ENCODE measurements around the gene SRC. TPM values are rescaled to one million over a fixed set of nuclear protein-coding genes. Genes with fewer than 3 reads are reported as not detected.

The SRC gene
- total and polyA plus RNA-seq, 2 experiments from 2014 or later, result 8.0 to 25.9 TPM

DNA sequence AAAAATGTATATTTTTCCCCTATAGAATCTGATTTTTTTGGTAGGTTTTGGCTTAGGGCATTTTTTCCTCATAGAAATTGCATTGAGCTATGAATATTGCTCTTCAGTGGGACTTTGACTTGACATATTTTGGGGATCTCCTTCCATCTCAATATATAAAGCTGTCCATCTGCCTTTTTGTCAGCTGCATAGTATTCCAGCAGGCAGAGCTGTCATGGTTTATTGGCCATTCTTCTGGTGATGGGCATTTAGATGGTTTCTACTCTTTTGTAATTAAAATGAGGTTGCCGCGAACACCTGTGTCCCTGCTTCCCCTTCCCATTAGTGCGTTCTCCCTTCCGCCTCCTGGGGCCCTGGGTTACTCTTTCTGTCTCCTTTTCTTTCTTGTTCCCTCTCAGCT lies 95.1 kb downstream of the SRC start (continued):
- TF ChIP-seq, protein P1, sequence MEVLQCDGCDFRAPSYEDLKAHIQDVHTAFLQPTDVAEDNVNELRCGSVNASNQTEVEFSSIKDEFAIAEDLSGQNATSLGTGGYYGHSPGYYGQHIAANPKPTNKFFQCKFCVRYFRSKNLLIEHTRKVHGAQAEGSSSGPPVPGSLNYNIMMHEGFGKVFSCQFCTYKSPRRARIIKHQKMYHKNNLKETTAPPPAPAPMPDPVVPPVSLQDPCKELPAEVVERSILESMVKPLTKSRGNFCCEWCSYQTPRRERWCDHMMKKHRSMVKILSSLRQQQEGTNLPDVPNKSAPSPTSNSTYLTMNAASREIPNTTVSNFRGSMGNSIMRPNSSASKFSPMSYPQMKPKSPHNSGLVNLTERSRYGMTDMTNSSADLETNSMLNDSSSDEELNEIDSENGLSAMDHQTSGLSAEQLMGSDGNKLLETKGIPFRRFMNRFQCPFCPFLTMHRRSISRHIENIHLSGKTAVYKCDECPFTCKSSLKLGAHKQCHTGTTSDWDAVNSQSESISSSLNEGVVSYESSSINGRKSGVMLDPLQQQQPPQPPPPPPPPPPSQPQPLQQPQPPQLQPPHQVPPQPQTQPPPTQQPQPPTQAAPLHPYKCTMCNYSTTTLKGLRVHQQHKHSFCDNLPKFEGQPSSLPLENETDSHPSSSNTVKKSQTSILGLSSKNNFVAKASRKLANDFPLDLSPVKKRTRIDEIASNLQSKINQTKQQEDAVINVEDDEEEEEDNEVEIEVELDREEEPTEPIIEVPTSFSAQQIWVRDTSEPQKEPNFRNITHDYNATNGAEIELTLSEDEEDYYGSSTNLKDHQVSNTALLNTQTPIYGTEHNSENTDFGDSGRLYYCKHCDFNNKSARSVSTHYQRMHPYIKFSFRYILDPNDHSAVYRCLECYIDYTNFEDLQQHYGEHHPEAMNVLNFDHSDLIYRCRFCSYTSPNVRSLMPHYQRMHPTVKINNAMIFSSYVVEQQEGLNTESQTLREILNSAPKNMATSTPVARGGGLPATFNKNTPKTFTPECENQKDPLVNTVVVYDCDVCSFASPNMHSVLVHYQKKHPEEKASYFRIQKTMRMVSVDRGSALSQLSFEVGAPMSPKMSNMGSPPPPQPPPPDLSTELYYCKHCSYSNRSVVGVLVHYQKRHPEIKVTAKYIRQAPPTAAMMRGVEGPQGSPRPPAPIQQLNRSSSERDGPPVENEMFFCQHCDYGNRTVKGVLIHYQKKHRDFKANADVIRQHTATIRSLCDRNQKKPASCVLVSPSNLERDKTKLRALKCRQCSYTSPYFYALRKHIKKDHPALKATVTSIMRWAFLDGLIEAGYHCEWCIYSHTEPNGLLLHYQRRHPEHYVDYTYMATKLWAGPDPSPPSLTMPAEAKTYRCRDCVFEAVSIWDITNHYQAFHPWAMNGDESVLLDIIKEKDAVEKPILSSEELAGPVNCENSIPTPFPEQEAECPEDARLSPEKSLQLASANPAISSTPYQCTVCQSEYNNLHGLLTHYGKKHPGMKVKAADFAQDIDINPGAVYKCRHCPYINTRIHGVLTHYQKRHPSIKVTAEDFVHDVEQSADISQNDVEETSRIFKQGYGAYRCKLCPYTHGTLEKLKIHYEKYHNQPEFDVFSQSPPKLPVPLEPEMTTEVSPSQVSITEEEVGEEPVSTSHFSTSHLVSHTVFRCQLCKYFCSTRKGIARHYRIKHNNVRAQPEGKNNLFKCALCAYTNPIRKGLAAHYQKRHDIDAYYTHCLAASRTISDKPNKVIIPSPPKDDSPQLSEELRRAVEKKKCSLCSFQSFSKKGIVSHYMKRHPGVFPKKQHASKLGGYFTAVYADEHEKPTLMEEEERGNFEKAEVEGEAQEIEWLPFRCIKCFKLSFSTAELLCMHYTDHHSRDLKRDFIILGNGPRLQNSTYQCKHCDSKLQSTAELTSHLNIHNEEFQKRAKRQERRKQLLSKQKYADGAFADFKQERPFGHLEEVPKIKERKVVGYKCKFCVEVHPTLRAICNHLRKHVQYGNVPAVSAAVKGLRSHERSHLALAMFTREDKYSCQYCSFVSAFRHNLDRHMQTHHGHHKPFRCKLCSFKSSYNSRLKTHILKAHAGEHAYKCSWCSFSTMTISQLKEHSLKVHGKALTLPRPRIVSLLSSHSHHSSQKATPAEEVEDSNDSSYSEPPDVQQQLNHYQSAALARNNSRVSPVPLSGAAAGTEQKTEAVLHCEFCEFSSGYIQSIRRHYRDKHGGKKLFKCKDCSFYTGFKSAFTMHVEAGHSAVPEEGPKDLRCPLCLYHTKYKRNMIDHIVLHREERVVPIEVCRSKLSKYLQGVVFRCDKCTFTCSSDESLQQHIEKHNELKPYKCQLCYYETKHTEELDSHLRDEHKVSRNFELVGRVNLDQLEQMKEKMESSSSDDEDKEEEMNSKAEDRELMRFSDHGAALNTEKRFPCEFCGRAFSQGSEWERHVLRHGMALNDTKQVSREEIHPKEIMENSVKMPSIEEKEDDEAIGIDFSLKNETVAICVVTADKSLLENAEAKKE (CRISPR knock-in tag; IDR thresholded peaks at IDR 0.05), result no peak
- no peak for TF ChIP-seq POLR2AphosphoS5 (IDR thresholded peaks at IDR 0.05; ENCODE audit: low read depth)

DNA sequence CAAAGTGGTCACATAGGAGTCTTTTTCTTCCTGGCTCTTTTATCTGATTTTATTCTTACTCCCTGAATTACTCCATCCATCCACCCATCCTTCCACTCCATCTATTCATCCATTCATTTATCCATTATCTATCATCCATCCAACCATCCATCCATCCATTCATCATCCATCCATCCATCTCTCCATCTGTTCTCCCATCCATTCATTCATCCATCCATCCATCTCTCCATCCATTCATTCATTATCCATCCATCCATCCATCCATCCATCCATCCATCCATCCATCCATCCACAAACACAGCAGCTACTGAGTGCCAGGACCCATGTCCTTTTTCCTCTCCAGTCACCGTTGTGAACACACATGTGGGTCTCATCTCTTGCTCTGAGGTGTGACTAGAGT lies 96.6 kb downstream of the SRC start:
- H3K27me3 Mint-ChIP-seq (ENCODE audit: insufficient read depth, low read depth, poor library complexity), result peaks cover 13% of the 10 kb centered on the region
- Histone ChIP-seq H3K36me3 (ENCODE audit: insufficient read depth) (no peaks in the 10 kb centered on the region), H3K4me3 (no peak overlapping the region), H3K27me3 (ENCODE audit: insufficient read depth) (no peaks in the 10 kb centered on the region), H3F3A (replicated peaks; ENCODE audit: low read depth) (no peaks in the 10 kb centered on the region), H3K9me2 (ENCODE audit: insufficient read depth) (no peaks in the 10 kb centered on the region; the same call in 1 of the 2 replicates), H3K27ac (ENCODE audit: low read depth) (no peak overlapping the region), H3K4me1 (ENCODE audit: insufficient read depth) (peaks cover 10% of the 10 kb centered on the region), H4K20me1 (replicated peaks; ENCODE audit: insufficient read depth) (no peaks in the 10 kb centered on the region), H3K4me2 (no peak overlapping the region), H3K79me2 (replicated peaks; ENCODE audit: insufficient read depth) (no peaks in the 10 kb centered on the region), H2AFZ (no peak overlapping the region)
- H3K27ac Mint-ChIP-seq, result no peak overlapping the region
- no peaks in the 10 kb centered on the region for H3K9me3 Mint-ChIP-seq
- no peaks in the 10 kb centered on the region for H3K36me3 Mint-ChIP-seq (ENCODE audit: low read depth)
- ATAC-seq (no peak), DNase-seq (ENCODE audit: low spot score) (no peak)
- peaks cover 20% of the 10 kb centered on the region for H3K4me1 Mint-ChIP-seq
- no peak overlapping the region for H3K4me3 Mint-ChIP-seq
- TF ChIP-seq STAT1 (IDR thresholded peaks at IDR 0.05; ENCODE audit: unreplicated experiment) (no peak), NANOG (IDR thresholded peaks at IDR 0.05; ENCODE audit: borderline replicate concordance) (no peak), ZNF114 (CRISPR knock-in tag; IDR thresholded peaks at IDR 0.05) (no peak), POLR2AphosphoS5 (IDR thresholded peaks at IDR 0.05; ENCODE audit: low read depth) (no peak)
- TF ChIP-seq, protein P2, sequence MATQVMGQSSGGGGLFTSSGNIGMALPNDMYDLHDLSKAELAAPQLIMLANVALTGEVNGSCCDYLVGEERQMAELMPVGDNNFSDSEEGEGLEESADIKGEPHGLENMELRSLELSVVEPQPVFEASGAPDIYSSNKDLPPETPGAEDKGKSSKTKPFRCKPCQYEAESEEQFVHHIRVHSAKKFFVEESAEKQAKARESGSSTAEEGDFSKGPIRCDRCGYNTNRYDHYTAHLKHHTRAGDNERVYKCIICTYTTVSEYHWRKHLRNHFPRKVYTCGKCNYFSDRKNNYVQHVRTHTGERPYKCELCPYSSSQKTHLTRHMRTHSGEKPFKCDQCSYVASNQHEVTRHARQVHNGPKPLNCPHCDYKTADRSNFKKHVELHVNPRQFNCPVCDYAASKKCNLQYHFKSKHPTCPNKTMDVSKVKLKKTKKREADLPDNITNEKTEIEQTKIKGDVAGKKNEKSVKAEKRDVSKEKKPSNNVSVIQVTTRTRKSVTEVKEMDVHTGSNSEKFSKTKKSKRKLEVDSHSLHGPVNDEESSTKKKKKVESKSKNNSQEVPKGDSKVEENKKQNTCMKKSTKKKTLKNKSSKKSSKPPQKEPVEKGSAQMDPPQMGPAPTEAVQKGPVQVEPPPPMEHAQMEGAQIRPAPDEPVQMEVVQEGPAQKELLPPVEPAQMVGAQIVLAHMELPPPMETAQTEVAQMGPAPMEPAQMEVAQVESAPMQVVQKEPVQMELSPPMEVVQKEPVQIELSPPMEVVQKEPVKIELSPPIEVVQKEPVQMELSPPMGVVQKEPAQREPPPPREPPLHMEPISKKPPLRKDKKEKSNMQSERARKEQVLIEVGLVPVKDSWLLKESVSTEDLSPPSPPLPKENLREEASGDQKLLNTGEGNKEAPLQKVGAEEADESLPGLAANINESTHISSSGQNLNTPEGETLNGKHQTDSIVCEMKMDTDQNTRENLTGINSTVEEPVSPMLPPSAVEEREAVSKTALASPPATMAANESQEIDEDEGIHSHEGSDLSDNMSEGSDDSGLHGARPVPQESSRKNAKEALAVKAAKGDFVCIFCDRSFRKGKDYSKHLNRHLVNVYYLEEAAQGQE (IDR thresholded peaks at IDR 0.05; ENCODE audit: unreplicated experiment), result no peak
- TF ChIP-seq, protein P1 (CRISPR knock-in tag; IDR thresholded peaks at IDR 0.05), result no peak
